ENCODE results near the gene CCDC27. TPM values are rescaled to one million over a fixed set of nuclear protein-coding genes. Genes with fewer than 3 reads are reported as not detected.
"Not testable (repeated sequence)": the region's sequence is repeated elsewhere in the genome, so short reads cannot be mapped to it uniquely, and the experiment has no call there.

CCDC27 gene
- polyA plus RNA-seq, 1 donor = 0.19 TPM

DNA sequence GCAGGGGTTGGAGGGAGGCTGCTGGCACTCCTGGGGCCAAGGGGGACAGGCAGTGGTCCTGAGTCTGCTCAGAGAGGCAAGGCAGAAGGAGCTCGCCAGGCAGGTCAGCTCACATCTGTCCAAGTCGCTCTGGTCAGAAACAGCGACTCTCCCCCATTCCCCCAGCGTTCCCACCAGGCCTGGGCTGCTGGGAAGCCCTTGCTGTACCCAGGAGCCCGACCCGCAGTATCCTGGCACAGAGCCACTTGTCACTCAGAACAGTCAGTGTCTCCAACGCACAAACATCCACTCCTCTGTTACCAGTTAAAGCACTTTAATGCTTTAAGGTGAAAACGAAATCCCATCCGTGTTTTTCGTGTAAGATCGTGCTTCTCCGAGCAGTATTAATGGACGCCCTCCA is 16.6 kb upstream of the CCDC27 start:
- no peak for DNase-seq (ENCODE audit: low read depth)

- no peak for DNase-seq (ENCODE audit: low read depth)
These were observed 16.1 kb upstream of the CCDC27 start for GRCh38 chr1:3736131-3736561.

GRCh38 chr1:3736708-3737107 is 15.5 kb upstream of the CCDC27 start:
- DNase-seq (ENCODE audit: low read depth) = no peak

- DNase-seq (ENCODE audit: low read depth) = no peak
These were observed 13.3 kb upstream of the CCDC27 start for GRCh38 chr1:3738943-3739342.

GRCh38 chr1:3740042-3740441 is 12.2 kb upstream of the CCDC27 start:
- DNase-seq (ENCODE audit: low read depth) = no peak

DNA sequence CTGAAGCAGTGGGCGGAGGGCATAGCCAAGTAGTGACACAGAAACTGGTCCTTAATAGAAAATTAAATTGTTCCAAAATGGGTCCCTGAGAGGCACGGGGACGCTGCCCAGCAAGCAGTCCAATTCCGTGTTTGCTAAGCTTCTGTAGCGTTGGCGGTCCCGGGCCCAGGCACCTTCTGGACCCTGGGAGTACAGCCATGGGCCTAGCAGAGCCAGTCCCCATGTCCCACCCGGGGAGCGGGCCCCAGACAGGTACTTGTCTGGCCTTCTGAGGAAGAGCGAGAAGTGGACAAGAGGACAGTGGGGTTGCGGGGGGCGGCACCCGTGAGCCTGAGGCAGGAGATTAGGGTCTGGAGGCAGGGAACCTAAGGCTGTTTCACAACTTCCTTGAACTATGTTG is 11.5 kb upstream of the CCDC27 start:
- DNase-seq (ENCODE audit: low read depth) = no peak

DNA sequence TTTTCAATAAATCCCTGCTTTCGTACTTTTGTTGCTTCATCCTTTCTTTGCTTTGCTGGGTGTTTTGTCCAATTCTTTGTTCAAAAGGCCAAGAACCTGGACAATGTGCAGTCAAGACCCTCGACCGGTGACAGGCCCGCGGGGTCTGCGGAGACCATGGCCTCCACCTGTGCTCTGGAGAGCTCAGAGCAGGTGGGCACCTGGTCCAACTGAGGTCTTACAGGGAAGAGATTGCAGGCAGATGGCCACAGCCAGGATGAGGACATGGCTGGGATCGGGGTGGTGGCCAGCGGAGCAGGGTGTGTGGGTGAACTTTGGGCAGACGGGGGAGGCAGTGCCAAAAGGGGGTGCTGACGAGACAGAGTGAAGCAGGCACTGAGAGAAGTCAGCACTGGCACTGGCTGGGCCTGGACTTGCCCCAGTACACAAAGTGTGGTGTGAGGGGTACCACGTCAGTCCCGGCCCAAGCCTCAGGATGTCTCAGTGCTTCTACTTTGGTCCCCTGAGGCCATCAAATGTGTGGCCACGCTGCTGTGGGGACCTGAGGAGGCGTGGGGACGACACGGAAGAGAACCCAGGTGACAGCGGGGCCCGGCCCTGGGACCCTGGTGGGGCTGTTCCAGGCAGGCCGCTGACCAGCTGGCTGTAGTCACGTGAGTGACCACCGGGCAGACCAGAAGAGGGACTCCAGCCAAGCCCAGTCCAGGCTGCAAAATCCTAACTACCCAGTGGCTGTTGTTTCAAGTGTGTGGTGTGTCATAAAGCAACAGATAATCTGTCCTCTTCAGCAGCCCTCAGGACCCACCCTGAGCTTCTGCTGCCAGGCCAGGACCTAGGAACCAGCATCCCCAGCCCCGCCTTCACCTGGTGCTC is 10.4 kb upstream of the CCDC27 start:
- no peak for DNase-seq (ENCODE audit: low read depth)

DNA sequence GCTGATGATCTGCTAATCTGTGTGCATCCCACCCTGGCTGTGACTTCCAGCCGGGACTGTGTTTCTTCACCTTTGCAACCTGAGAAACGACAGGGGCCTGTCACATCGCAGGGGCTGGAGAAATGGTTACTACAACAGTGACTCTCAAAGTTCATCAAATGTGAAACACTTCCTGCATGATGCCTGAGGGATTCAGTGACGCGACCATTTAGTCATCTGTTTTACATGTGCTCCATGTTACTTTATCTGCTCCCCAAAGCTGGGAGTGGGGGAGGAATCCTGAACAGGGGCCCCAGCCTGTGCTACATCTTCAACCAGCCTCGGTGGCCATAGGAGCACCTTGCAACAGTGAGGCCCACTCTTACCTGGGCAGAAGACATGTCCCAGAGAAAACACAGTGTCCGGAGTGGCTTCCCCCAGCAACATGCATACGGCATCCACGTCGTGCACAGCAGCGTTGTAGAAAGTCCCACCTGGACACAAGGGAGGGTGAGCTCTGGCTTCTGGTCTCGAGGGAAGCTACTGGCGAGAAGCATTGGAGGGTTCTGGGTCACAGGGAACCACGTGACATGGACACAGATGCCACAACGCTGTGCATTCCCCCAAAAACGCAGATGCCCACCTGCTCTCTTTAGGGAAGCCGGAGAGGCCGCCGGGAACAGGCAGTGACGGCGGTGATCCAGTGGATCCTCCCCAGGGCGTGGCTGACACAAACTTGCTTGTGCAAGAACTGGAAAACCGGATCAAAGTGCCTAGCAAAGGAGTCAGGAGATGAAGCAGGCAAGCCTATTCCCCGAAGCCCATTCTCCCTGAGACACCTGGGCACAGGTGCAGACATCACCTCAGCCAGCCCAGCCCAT is 9.6 kb upstream of the CCDC27 start:
- DNase-seq (ENCODE audit: low read depth) = no peak

GRCh38 chr1:3743421-3743820 is 8.8 kb upstream of the CCDC27 start:
- no peak for DNase-seq (ENCODE audit: low read depth)

- DNase-seq (ENCODE audit: low read depth) = no peak
These were observed 8.4 kb upstream of the CCDC27 start for GRCh38 chr1:3743826-3744225.

DNA sequence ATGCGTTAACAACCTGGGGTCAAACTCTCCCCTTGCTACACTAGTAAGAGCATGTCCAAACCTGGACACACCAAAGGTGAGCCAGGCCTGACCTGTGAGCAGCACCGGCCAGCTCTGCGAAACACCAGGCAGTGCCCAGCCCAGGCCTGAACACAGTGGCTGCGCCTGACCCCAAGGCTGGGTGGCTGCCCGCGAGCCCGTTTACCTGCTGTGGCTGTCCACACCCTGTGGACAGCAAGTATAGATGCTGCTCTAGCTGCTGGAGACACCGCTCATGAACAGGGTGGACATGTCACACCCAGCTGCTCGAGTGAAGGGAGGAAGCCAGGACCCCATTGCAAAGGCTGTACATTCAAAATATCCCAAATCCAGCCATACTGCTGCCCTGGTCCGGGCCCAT is 7.6 kb upstream of the CCDC27 start:
- DNase-seq (ENCODE audit: low read depth) = no peak

GRCh38 chr1:3745071-3745470 is 7.2 kb upstream of the CCDC27 start:
- no peak for DNase-seq (ENCODE audit: low read depth)

DNA sequence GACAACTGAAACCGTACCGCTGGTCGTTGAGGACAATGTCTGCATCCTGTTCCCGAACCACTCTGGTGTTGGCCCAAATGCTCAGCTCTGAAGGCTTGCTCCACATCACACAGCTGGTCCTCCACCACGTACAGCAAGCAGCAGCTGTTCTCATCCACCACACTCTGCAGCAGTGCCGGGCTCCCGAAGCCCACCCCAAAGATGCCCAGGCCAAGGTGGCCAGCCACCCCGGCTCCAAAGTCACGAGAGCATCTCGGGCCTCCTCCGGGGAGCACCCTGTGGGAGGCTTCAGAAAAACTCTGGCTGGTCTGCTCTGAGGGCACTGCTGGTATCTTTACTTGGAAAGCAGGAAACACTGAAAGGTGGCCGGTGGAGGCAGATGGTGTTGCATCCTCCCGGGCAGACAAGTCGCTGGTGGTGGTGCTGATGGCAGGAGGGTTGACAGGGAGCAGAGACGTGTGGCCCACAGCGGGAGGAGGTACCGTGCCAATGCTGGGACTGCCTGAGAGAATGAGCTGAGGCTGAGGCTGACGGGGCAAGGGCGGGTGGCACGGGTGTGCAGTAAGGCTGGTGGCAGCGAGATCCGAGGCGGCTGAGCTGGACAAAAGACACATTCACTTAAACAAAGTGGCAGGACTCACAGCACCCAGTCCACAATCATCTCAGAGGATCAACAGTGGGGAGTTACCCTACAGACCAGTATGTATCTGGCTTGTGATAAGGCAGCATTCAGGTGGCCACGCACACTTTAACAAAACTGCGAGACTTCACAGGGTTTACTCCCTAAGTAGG is 6.5 kb upstream of the CCDC27 start:
- DNase-seq (ENCODE audit: low read depth) = no peak

- DNase-seq (ENCODE audit: low read depth) = no peak
These were observed 5.8 kb upstream of the CCDC27 start for GRCh38 chr1:3746389-3746829.

DNA sequence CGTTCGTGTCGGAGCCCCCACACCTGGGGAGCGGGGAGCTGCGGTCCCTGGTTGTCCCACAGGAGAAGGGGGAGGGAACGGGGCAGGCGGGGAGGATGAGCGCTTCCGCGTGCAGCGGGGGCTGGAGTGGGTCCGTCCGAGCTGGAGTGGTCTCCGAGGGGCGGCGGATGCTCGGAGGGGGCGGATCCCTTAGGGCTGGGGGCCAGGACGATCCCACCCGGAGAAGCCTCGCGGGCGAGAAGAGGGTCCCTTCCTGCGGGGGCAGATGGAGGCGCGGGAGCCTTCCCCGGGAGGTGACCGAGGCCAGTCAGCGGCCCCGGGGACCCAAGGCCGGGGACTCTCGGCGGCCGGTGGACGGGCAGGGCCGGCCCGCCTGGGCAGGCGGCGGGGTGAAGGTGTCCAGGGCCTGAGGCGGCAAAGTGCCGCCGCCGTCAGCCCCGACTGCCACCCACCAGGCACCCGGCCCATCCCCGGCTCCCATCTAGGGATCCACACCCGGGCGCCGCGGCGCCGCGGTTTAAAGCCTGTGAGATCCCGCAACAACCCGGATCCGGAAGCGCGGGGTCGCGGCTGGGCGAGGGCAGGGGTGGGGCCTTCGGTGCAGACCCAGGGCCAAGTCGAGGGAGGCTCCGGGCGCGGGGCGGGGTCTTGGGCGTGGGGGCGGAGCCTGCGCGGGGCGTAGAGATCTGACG is 5.3 kb upstream of the CCDC27 start:
- DNase-seq (ENCODE audit: low read depth) = no peak

DNA sequence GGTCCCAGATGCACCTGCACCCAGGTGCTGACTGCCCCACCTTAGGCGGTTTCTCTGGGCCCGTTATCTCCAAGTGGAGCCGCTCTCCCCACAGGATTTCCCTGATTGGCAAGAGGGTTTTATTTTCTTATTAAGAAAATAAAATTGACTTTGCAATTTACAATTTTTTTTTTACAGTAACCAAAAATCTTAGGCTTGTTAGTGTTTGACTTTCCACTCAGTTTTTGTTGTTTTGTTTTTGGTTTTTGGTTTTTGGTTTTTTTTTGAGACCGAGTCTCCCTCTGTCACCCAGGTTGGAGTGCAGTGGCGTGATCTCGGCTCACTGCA is 4.8 kb upstream of the CCDC27 start:
- DNase-seq (ENCODE audit: low read depth) = no peak

- DNase-seq (ENCODE audit: low read depth) = no peak
These were observed 4.3 kb upstream of the CCDC27 start for GRCh38 chr1:3747903-3748302.

- DNase-seq (ENCODE audit: low read depth) = not testable (repeated sequence)
These were observed 3.8 kb upstream of the CCDC27 start for GRCh38 chr1:3748316-3748900.

DNA sequence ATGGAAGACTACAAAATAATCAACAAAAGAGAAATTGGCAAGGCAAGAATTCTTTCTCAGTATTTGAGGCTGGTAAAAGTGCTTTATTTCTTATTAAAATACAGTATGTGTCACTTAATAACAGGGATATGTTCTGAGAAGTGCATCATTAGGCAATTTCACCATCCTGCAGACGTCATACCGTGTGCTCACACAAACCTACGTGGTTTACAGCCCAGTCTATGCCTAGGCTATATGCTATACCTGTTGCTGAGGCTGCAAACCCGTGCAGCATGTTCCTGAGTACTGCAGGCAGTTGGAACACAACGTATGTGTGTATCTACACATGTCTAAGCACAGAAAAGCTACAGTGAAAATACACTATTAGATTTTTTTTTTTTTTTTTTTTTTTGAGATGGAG is 2.7 kb upstream of the CCDC27 start:
- no peak for DNase-seq (ENCODE audit: low read depth)

DNA sequence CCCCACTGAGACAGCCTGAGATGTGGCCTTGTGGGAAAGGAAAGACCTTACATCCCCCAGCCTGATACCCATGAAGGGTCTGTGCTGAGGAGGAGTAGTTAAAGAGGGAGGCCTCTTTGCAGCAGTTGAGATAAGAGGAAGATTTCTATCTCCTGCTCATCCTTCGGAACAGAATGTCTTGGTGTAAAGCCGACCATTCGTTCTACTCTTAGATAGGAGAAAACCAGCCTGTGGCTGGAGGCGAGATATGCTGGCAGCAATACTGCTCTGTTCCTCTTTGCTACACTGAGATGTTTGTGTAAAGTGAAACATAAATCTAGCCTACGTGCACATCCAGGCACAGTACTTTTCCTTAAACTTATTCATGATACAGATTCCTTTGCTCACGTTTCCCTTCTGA is 1.5 kb upstream of the CCDC27 start:
- no peak for DNase-seq (ENCODE audit: low read depth)
